ENCODE data around the gene TMEM245. TPM values are rescaled to one million over a fixed set of nuclear protein-coding genes. Genes with fewer than 3 reads are reported as not detected.

Gene TMEM245
- total and polyA plus RNA-seq, 10 of the 15 experiments (the other 5 are each of a cell fraction or from before 2014, with no cell fraction given) = 7.4 to 36.1 (median 19.0) TPM

- no peak for TF ChIP-seq ZBTB33 (IDR thresholded peaks at IDR 0.05)
- TF ChIP-seq POLR2AphosphoS5 (IDR thresholded peaks at IDR 0.05; ENCODE audit: low read length) = no peak
- TF ChIP-seq ATF2 (IDR thresholded peaks at IDR 0.05; ENCODE audit: low read length) = no peak
Observed at GRCh38 chr9:109012876-109013678, 106.7 kb downstream of the TMEM245 start, which contains the start of gene CTNNAL1 (continued).

GRCh38 chr9:109012009-109012875, 107.5 kb downstream of the TMEM245 start:
- WGBS (ENCODE audit: insufficient coverage, insufficient replicate concordance, low lambda C conversion rate, missing lambda C conversion rate) = 3% methylated on average over 27 of the region's 29 CpGs
- Histone ChIP-seq H4K20me1 (ENCODE audit: control insufficient read depth, insufficient read depth) (no peaks in the 10 kb centered on the region), H3K27me3 (replicated peaks in 1 of 2; ENCODE audit: control insufficient read depth in 2 of 2, insufficient read depth in 2 of 2, low read length in 1 of 2) (no peaks in the 10 kb centered on the region), H3K4me1 (ENCODE audit: control insufficient read depth, insufficient read depth, low read length) (peaks cover 19% of the 10 kb centered on the region), H3K27ac (ENCODE audit: control insufficient read depth, insufficient read depth) (peak overlapping the region; percentile 54), H3K9ac (ENCODE audit: control insufficient read depth, insufficient read depth, low read length) (peak overlapping the region; percentile 76), H3K4me3 (peak overlapping the region; percentile 67), H3K36me3 (ENCODE audit: control insufficient read depth in 2 of 2, insufficient read depth in 2 of 2, low read length in 1 of 2) (no peaks in the 10 kb centered on the region), H3K79me2 (ENCODE audit: control insufficient read depth, insufficient read depth, low read length) (peaks cover 15% of the 10 kb centered on the region), H2AFZ (ENCODE audit: control insufficient read depth, low read depth, low read length) (peak overlapping the region; percentile 82), H3K9me3 (replicated peaks; ENCODE audit: control insufficient read depth, insufficient read depth, low read length) (no peaks in the 10 kb centered on the region), H3K4me2 (ENCODE audit: control insufficient read depth, insufficient read depth) (peak overlapping the region; percentile 98)
- ChIA-PET SMC1A (ENCODE audit: uncharacterized antibody, unreplicated experiment) (no interaction called here), POLR2A (interaction anchor here (0.7 kb wide), 1 partner anchor 427 kb away, joined by 3 read pairs; no protein-coding TSS in a partner anchor), CTCF (interaction anchor here (1.1 kb wide), 1 partner anchor 74 kb away, joined by 5 read pairs; no protein-coding TSS in a partner anchor), RAD21 (ENCODE audit: unreplicated experiment) (no interaction called here)
- peak; percentile 30 for ATAC-seq
- no peak for DNase-seq (ENCODE audit: low read depth, low spot score)
- intact Hi-C loops (cut with micrococcal nuclease; ENCODE audit: unreplicated experiment) (loop anchor here (10.0 kb wide), 1 partner anchor 403 kb away; no protein-coding TSS in a partner anchor), in situ Hi-C loops (cut with MboI) (no loop called here)
- FAIRE-seq = no peak
- BruUV-seq (replicated peaks) = no TSS peak
- TF ChIP-seq SREBF2 (IDR thresholded peaks at IDR 0.05; ENCODE audit: low read length) (no peak), EZH2 (IDR thresholded peaks at IDR 0.05; ENCODE audit: borderline replicate concordance, control insufficient read depth, low read depth, low read length) (no peak), NFIC (IDR thresholded peaks at IDR 0.05; ENCODE audit: low read depth, low read length) (peak; percentile 66), ZNF384 (IDR thresholded peaks at IDR 0.05; ENCODE audit: borderline replicate concordance, low read depth, low read length) (no peak), ETV6 (conservative IDR thresholded peaks at IDR 0.05 in 1 of 2, IDR thresholded peaks at IDR 0.05 in 1 of 2; ENCODE audit: borderline replicate concordance in 1 of 2, low read depth in 1 of 2) (no peak), BMI1 (IDR thresholded peaks at IDR 0.05; ENCODE audit: borderline replicate concordance) (no peak), ZNF217 (IDR thresholded peaks at IDR 0.05) (no peak), ESRRA (IDR thresholded peaks at IDR 0.05; ENCODE audit: low read length) (no peak), ZBTB4 (CRISPR knock-in tag; IDR thresholded peaks at IDR 0.05) (no peak), IKZF1 (conservative IDR thresholded peaks at IDR 0.05) (peak; percentile 79)
